Nephron (organoid): Measurements from ENCODE around the gene WFIKKN1.

Source experiments
- H3K27ac Mint-ChIP-seq, 3 experiments: 2 replicates each; pipeline ENCODE4 v1.8.0; 2020; ENCODE audit warnings: mixed read lengths in 3 of 3, mild to moderate bottlenecking in 2 of 3, moderate library complexity in 1 of 3
- H3K27me3 Mint-ChIP-seq: 2 replicates; pipeline ENCODE4 v1.8.0; 2021; ENCODE audit warnings: low read depth, mild to moderate bottlenecking, moderate library complexity, mixed read lengths
- H3K36me3 Mint-ChIP-seq: 2 replicates; pipeline ENCODE4 v1.8.0; 2020; ENCODE audit warnings: low read depth, mixed read lengths
- H3K4me1 Mint-ChIP-seq: 2 replicates; pipeline ENCODE4 v1.8.0; 2020; ENCODE audit warnings: mixed read lengths
- H3K4me3 Mint-ChIP-seq, 3 experiments: 2 replicates each; pipeline ENCODE4 v1.8.0; 2020; ENCODE audit warnings: mild to moderate bottlenecking in 3 of 3, mixed read lengths in 3 of 3, moderate library complexity in 2 of 3
- H3K9me3 Mint-ChIP-seq: 2 replicates; pipeline ENCODE4 v1.8.0; 2020; ENCODE audit warnings: mixed read lengths
- CTCF ChIP-seq, 3 experiments: fragments of 200-600 bp; sonication (generic); IDR thresholded peaks; one replicate each; pipeline ENCODE4 v1.5.0; 2021; ENCODE audit warnings: antibody characterized with exemption in 3 of 3; ENCODE audit not compliant: unreplicated experiment in 3 of 3

The WFIKKN1 gene

GRCh38 chr16:616733-617586 is 13.8 kb upstream of the WFIKKN1 start:
- H3K4me1 Mint-ChIP-seq, result no peaks in the 10 kb centered on the region
- H3K27me3 Mint-ChIP-seq, result no peaks in the 10 kb centered on the region
- H3K4me3 Mint-ChIP-seq, result no peak overlapping the region
- no peak for TF ChIP-seq CTCF (IDR thresholded peaks at IDR 0.05; ENCODE audit: unreplicated experiment in 3 of 3)
- H3K9me3 Mint-ChIP-seq, result peaks cover 6% of the 10 kb centered on the region
- peaks cover 22% of the 10 kb centered on the region for H3K36me3 Mint-ChIP-seq
- H3K27ac Mint-ChIP-seq, result no peak overlapping the region

- H3K36me3 Mint-ChIP-seq, result peaks cover 22% of the 10 kb centered on the region
- H3K27me3 Mint-ChIP-seq, result no peaks in the 10 kb centered on the region
- no peak for TF ChIP-seq CTCF (IDR thresholded peaks at IDR 0.05; ENCODE audit: unreplicated experiment in 3 of 3)
- H3K9me3 Mint-ChIP-seq, result peaks cover 6% of the 10 kb centered on the region
- no peaks in the 10 kb centered on the region for H3K4me1 Mint-ChIP-seq
- H3K4me3 Mint-ChIP-seq, result no peak overlapping the region
- no peak overlapping the region for H3K27ac Mint-ChIP-seq
Measured at GRCh38 chr16:617855-618254, 12.9 kb upstream of the WFIKKN1 start.

GRCh38 chr16:619476-620100 is 11.2 kb upstream of the WFIKKN1 start:
- H3K4me1 Mint-ChIP-seq, result no peaks in the 10 kb centered on the region
- H3K9me3 Mint-ChIP-seq, result no peaks in the 10 kb centered on the region
- TF ChIP-seq CTCF (IDR thresholded peaks at IDR 0.05; ENCODE audit: unreplicated experiment in 3 of 3), result no peak
- no peaks in the 10 kb centered on the region for H3K27me3 Mint-ChIP-seq
- no peak overlapping the region for H3K4me3 Mint-ChIP-seq
- no peak overlapping the region for H3K27ac Mint-ChIP-seq
- peaks cover 11% of the 10 kb centered on the region for H3K36me3 Mint-ChIP-seq

- Mint-ChIP-seq H3K4me3 (no peak overlapping the region), H3K27ac (no peak overlapping the region), H3K36me3 (peaks cover 4% of the 10 kb centered on the region), H3K27me3 (no peaks in the 10 kb centered on the region), H3K9me3 (no peaks in the 10 kb centered on the region), H3K4me1 (no peaks in the 10 kb centered on the region)
- TF ChIP-seq CTCF (IDR thresholded peaks at IDR 0.05; ENCODE audit: unreplicated experiment in 3 of 3), result no peak
Measured at GRCh38 chr16:620700-621525, 9.9 kb upstream of the WFIKKN1 start.

GRCh38 chr16:621526-622105 is 9.2 kb upstream of the WFIKKN1 start:
- no peaks in the 10 kb centered on the region for H3K9me3 Mint-ChIP-seq
- no peak overlapping the region for H3K4me3 Mint-ChIP-seq
- no peaks in the 10 kb centered on the region for H3K4me1 Mint-ChIP-seq

More at GRCh38 chr16:621526-622105, 9.2 kb upstream of the WFIKKN1 start:
- TF ChIP-seq CTCF (IDR thresholded peaks at IDR 0.05; ENCODE audit: unreplicated experiment in 3 of 3), result no peak
- peaks cover 7% of the 10 kb centered on the region for H3K36me3 Mint-ChIP-seq
- H3K27me3 Mint-ChIP-seq, result no peaks in the 10 kb centered on the region
- H3K27ac Mint-ChIP-seq, result no peak overlapping the region
